DMS79 (cell line): ENCODE data around the gene BRINP3.

Source experiments
- DNase-seq: peaks from one replicate; lab custom pipeline; 2025; lab: John Stamatoyannopoulos, UW

The BRINP3 gene

GRCh38 chr1:190104961-190105360 is 372.7 kb downstream of the BRINP3 start:
- no peak for DNase-seq

DNA sequence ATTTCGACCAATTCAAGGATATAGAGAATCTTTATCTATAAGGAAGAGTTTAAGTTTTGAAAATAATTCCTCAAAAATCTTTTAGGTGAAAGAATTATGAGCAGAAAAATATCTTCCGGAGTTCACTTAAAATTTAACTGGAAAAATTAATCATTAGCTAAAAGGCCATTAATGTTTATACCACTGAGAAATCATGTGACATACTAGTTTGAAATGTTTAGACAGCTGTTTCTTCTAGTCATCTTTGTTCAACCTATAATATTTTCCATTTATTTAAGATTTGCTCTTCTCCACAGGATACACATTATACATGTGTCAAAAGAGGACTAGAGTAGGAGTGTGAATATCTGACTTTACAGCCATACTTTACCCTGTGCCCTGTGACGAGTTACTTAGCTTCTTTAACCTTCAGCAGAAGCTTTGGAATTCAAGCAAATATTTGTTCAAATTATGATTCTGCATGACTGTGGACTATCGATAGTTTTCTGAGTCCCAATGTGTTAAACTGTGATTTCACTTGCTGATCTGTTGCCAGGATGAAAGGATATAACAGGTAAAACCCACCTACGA is 374.8 kb downstream of the BRINP3 start:
- DNase-seq: no peak

GRCh38 chr1:190101756-190102155 is 375.9 kb downstream of the BRINP3 start:
- DNase-seq: no peak

DNA sequence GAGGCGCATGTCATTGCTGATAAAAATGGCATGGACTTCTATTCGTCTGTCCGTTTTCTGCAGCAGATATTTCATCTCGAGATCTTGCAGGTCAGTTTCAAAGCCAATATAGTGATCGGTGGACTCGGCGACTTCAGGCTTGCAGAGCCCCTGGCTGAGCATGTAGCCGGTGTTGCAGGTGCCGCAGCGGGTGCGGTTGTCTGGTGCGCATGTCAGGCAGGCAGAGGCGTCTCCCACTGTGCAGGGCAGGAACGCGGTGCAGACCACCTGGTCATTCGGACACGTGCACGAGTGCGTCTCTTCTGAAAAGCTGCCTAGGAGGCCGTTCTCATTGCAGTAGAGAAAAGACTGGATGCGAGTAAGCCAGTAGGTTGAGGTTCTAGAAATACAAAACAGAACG is 378.9 kb downstream of the BRINP3 start:
- no peak for DNase-seq

DNA sequence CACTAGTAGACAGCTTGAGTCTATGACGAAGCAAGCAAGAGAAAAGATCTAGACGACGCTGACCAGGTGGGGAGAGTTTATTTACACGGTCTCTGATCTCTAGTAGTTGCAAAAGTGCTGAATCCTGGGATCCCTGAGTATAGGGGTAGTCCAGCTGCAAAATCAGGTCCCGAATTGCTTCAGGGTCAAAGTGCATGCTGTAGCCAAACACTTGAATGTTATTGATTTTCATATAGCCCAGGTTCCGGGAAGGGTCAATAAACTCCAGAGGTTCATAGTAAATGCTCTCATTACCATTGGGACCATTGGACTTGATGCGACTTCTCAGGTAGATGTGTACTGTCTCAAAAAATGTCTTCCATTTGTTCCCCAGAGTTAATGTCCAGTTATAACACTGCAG is 379.6 kb downstream of the BRINP3 start:
- DNase-seq: no peak

DNA sequence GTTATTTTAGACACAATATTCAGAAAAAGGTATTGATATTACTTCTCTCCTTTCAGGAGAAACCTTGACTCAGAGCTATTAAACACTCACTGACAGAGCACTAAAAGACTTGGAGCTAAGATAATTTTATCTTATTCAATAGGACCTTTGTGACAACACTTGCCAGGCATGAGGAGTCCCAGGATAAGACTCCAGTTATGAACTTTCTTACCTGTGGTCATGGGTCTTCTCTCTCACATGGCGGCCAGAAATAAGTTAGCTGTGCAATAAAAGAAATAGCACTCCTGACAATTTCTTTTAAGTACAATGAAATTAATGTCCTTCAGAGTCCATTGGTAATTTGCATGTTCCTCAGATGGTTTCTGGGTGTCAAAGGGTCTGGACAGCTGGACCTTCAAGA is 382.1 kb downstream of the BRINP3 start:
- no peak for DNase-seq

GRCh38 chr1:190084552-190084951 is 393.1 kb downstream of the BRINP3 start:
- DNase-seq: no peak

GRCh38 chr1:190068304-190068703 is 409.4 kb downstream of the BRINP3 start:
- DNase-seq: no peak

- no peak for DNase-seq
Measured at GRCh38 chr1:190067592-190067991, 410.1 kb downstream of the BRINP3 start.

DNA sequence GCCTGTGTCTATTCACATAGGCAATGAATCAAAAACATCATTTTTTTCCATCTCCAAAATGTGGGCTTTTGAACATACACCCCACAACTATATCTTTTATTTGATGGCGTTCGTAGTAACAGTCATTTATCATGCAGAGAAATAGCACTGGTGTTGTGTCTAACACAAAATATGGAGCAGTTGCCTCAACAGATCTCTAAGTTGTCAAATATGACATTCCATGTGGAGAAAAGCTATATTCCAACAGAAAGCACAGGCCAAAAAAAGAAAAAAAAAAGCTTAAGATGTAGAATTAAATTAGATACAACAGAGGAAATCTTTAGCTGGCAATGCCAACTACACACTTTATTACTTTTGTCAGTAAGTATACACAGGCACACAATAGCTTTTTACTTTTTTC is 411.7 kb downstream of the BRINP3 start:
- no peak for DNase-seq

DNA sequence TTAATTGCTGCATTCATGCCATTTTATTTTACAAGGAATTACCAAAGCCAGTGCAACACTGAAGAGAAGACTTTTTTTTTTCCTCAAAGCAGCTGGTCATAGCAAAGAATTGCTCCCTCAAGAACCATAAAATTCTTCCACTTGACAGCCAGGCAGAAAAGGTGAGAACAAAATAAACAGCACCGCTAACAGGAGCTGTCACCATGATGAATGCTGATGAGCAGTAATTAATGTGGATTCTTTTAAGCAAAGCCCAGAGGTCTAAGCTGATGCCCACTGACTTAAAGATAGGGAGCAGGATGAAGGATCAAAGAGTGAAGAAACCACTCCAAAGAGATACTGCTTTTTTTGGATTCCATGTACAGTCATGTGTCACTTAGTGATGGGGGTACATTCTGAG is 428.4 kb downstream of the BRINP3 start:
- no peak for DNase-seq
